NT2/D1 (cell line): Measurements from ENCODE around the gene SCUBE3.

Experiments used
- YY1 ChIP-seq: IDR thresholded peaks from 2 replicates; pipeline ENCODE4 v1.6.1; 2011; ENCODE audit not compliant: insufficient read length, insufficient read depth
- ZNF274 ChIP-seq: IDR thresholded peaks from 2 replicates; pipeline ENCODE4 v1.6.1; 2011; ENCODE audit warnings: mild to moderate bottlenecking, low read depth, low read length

- TF ChIP-seq ZNF274 (no peak), YY1 (no peak)
These were observed 65.0 kb downstream of the SCUBE3 start for GRCh38 chr6:35278708-35279107.
